Stimulated activated CD4-positive, alpha-beta T cell treated with anti-CD3 and anti-CD28 coated beads, Interleukin-1b, Interleukin-23, amount 100 ng/mL, for 48 hours (primary cell): ENCODE measurements around the gene ITGA3.
"Not testable (repeated sequence)": the region's sequence is repeated elsewhere in the genome, so short reads cannot be mapped to it uniquely, and the experiment has no call there.

Experiments
- DNase-seq: peaks from one replicate; pipeline ENCODE4 v3.0.0-alpha.2; 2020

ITGA3 gene

DNA sequence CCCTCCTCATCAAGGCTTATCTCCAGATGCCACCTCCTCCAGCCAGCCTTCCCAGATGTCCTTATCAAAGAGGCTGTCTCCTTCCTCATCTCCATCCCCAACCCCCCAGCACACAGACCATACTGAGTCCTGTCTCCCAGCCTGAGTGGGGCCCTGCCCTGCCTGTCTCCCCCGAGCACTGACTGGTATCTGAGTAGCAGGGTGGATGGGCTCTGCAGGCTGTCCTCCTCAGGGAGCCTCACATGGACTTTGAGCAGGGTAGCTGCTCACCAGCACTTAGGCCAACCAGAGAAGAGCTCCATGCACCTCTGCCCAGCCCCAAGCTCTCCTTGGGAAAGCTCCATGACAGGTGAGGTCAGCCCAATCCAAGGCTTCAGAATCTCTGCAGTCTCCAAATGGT, 20.0 kb upstream of the ITGA3 start:
- no peak for DNase-seq

DNA sequence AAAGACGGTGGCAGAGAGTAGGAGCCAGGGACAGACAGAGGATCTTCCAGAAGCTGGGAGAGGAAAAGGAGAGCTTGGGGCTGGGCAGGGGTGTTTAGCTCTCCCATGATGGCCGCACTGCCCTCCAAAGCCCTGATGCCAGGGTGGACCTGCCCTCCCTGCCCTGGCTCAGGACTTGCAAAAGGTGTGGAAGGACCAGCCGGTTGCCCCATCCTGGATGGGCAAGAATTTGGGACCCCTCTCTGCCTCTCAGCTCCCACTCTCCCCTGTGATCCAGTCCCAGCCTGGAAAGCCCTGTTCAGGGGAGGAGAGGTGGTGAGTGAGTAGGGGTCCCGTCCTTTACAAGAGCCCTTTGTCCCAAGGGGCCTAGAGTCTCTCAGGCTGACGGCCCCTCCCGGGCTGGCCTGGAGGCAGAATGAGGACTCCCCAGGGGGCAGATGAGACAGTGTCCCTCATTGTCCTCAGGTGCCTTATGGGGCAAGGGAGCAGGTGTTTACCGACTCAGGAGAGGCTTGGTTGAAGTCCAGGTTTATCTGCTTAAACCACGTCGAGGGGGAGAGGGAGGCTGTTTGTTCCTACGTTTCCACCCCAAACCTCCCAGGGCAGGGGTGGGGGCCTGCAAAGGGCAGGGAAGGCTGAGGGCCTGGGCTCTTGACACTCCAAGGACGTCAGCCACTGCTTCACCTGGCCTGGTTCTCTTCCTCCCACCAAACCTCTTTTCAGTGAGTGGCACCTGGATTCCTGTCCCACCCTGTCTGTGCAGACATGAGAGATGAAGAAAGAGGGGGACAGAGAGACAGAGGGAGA, 19.3 kb upstream of the ITGA3 start:
- DNase-seq = no peak

DNA sequence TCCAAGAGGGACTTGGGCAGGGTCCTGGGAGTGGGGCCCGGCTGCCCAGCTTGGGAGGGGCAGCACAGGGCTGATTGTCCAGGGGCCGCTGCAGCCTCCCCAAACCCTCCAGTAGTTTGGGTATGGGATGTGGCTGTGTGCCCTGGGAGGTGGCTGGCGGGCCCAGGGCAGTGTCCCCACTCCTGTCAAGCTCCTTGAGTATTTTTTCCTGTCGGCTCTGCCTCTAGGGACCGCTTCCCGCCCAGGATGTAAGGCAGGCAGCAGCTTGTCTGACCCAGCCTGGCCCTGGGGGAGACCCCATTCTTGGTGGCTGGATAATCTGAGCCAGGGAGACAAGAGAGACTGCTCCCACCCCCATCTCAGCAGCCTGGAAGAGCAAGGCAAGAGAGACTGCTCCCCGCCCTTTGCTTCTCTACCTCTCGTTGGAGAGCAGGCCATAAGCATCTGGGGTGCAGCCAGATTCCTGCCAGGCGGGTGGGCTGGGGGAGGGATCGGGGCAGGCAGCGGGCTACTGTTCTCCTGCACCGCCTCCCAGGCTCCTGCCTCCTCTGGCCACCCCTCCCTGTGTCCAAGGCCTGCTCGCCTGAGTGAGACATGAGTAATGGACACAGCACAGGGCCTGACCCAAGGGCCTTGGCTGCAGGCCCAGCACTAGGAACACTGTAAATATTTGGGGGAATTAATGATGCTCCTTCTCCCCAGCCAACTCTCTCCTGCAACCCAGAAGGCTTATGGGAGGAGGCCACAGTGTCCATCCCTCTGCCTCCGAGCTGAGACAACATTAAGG, 18.4 kb upstream of the ITGA3 start:
- DNase-seq = no peak

DNA sequence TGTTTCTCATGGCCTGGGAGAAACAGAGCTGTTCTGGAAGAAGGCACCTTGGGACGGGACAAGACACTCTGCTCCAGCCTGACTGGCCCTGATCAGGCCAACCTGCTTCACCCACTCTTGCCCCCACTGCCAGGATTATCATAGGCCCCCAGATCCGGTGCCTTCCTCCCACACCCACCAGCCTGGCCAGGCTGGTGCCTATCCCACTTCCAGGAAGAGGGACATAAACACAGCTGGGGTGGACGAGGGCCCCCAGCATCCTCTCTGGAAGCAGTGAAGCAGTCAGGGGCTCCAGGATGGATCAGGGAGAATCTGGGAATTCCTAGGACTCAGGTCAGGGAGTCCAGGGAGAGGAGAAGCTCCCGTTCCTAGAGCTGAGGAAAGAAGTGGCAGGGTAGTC, 16.9 kb upstream of the ITGA3 start:
- DNase-seq = no peak

DNA sequence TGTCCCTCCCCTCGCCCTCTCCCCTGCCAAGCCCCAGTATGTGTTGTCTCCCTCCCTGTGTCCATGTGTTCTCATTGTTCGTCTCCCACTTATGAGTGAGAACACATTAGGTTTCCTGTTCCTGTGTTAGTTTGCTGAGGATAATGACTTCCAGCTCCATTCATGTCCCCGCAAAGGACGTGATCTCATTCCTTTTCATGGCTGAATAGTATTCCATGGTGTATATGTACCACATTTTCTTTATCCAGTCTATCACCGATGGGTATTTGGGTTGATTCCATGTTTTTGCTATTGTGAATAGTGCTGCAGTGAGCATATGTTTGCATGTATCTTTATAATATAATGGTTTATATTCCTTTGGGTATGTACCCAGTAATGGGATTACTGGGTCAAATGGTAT, 15.4 kb upstream of the ITGA3 start:
- DNase-seq = not testable (repeated sequence)

DNA sequence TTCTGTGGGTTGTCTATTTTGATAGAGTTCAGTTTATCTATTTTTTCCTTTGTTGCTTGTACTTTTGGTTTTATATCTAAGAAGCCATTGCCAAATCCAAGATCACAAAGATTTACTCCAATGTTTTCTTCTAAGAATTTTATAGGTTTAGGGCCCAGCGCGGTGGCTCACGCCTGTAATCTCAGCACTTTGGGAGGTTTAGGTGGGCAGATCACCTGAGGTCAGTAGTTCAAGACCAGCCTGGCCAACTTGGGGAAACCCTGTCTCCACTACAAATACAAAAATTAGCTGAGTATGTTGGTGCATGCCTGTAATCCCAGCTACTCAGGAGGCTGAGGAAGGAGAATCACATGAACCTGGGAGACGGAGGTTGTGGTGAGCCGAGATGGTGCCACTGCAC, 13.7 kb upstream of the ITGA3 start:
- DNase-seq = no peak

DNA sequence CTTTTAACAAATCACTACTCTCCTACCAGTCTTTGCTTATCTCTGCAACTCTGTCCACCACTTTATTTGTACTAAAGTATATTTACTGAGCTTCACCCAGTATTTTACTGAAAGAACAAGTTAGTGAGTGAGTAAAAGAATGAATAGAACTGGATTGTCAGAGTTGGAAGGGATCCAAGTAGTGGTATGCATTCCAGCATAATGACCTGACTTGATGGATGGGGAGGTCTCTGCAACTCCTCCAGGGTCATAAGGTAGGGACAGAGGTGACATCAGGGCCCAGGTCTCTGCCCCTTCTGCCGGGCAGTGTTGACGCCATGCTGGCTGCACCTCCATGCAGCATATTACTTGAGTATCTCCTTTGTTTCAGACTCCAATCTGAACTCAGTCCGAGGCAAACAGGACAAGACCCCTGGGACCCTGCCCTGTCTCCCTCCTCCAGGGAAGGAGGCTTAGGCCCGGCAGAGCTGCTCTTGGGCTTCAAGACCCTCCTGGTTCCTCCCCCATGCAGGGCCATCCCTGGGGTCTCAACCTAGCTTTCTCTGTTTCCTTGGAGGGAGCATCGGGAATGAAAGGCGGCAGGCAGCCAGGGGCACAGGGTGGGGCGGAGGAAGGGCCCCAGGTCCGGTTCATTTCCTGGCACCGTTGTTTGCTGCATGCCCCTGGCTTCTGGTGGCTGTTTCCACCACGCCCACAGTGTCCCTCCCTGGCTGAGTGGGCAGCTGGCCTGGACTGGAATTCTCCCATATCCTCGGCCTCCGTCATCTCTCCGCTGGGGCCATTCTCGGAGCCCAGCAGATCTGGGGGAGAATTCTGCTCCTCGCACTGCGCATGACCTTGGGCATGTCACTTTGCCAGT, 12.4 kb upstream of the ITGA3 start:
- DNase-seq = no peak

DNA sequence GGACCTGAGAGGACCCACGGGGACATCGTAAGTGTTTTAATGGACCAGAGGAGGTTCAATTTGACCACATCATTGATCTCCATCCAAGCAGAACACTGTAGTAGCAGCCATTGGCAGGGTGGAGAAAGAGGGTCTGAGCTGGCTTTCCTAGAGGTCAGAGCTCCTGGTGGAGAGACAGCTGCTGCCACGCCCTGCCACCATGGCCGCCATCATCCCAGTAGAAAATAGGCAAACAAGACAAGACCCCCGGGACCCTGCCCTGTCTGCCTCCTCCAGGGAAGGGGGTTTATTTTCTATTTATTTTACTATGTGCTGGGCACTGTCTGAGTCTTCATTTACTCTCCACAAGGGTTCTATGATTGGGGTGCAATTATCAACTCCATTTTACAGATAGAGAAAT, 11.4 kb upstream of the ITGA3 start:
- DNase-seq = no peak

DNA sequence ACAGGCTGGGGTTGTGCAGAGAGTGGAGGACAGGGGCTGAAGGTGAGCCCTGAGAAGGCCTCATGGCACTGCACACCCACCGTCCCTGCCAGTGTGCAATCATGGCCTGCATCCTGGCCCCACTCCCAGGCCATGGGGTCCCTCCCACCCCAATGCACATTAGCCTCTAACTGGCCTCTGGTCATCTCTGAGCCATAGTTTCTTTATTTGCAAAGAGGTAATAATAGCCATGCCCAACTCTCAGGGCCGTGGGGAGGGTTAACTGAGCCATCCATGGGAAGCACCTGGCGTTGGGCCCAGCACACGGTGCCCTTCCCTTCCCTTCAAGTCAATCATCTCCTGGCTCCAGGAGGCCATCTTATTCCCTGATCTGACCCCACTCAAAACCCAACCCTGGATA, 10.8 kb upstream of the ITGA3 start:
- DNase-seq = no peak

DNA sequence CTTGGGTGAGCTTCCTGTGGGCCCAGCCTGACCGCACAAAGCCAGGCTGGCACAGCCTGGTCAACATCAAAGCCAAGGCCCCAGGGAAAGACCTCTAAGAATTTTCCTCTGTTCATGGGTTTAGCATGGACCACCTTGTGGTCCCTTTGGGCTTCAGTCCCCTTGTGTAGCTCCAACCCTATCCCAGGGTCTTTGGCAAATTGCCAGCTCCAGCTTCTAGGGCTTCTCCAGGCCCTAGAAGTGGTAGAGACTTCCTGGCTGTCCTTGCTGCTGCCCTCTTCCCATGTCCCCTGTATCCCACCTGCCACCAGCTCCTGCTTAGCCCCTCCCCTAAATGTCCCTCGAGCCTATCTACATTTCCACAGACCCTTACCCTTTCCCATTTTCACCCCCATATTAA, 9.7 kb upstream of the ITGA3 start:
- DNase-seq = no peak

DNA sequence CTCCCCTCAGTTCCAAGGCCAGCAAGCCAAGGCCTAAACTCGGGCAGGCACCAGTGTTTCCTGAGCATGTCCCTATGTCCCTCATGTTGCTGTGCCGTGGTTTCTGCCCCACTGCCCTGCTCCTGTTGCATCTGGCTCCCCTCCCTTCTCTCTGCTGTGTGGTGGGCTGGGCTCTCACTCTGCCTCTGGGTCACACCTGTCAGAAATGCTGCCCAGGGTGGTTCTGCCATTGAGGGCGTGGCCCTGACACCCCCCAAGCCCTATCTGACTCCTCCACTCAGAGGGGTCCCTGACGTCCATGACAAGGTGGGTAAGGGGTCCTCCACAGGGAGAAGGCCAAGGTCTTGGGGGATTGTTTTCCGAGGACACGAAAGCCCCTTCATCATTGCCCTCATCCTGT, 9.2 kb upstream of the ITGA3 start:
- DNase-seq = no peak

DNA sequence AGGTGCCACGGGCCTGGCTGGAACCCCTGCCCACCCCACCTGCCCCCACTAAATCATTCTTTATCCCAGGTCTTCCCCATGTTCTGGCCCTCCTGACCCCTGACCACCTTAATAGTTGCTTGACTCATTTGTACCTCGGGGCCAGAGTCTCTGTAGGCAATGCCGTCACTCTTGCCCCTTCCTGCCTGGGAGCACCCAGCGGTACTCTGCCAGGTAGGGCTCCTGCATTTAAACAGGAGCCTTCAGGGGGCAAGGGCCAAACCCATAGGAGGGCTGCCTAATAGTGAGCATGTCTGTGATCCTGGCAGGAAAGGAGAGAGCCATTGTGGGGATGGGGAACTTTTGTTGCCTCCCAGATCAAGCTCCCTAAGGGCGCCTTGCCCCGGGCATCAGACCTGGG, 8.8 kb upstream of the ITGA3 start:
- no peak for DNase-seq

DNA sequence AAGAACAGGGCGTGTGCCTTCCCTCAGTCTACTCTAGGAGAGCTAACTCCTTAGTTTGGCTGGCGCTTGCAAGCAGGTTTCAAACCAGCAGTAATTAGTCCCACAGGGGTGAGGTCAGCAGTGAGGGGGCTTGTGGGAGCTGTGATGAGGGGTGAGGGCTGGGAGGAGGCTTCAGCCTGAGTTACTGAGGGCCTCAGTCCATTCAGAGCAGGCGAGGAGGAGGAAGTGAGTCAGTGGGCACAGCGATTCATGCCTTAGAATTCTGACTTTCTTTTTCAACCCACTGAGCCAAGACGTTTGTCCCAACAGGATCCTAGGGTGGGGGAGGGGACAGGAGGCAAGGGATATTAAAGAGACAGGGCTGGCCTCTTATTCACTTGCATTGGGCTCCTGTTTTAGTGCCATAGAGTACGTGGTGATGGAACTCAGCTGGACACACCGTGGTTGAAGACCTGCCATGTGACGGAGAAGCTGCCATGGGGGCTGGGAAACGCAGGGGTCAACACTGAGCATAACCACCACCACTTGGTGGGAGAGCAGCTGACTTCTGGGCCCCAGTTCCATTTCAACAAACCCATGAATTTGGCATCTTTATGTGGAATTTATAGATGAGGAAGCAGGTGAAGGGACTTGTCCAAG, 8.3 kb upstream of the ITGA3 start:
- DNase-seq = peak; percentile 54

DNA sequence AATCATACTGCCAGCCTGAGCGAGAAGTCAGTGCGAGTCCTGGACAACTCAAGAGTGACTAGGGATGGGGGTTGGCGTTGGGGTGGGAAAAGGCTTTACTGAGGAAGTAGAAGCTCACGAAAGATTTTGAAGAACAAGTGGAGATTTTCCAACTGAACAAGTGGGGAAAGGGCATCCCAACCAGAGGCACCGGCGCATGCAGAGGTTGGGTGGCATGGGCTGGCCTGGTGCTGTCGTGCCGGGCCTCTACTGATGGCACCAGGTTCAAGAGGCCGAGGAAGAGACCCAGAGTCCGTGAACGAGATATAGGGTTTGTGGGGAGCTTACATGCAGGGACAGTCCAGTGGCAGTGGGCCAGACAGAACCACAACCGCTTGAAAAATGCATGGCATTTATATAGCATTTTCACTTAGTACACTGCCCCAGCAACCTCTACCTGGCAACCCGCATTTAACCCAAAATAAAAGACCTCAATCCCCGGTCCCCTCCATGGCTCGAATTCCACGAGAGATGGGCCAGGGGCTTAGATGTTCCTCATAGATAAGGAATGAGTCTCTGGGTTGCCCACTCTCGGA, 7.7 kb upstream of the ITGA3 start:
- DNase-seq = no peak

DNA sequence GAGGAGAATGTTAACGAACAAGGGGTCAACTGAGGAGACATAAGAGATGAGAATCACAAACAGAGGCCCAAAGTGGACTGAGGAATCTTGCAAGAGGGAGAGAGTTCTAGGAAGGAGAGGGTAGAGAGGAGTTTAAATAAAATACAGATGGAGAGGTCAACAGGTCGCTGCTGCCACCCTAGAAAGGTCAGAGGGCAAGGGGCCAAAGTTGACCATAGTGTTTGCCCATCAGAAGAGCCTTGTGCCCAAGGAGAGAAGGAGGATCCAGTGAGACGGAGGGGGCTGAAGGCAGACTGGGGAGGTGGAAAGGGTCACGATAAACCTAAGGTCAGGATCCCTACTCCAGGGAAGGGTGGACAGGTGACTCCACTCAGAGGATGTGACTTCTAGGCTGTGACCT, 6.9 kb upstream of the ITGA3 start:
- no peak for DNase-seq

DNA sequence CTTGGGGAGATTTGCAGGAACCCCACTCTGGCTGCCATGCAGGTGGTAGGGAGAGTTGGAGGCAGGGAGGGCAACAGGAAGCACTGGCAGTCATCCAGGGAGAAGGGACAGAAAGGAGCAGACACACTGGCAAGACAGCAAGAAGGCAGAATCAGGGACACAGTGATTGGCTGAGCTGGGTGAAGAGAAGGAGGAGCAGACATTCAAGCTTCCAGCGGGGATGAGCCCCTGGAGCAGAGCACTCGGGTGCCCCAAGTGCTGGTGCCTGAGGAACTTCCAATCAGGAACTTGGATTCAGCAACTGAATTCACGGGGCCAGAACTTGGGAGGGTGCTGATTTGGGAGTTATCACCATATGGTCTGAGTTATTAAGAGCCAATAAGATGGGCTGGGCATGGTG, 6.3 kb upstream of the ITGA3 start:
- no peak for DNase-seq

DNA sequence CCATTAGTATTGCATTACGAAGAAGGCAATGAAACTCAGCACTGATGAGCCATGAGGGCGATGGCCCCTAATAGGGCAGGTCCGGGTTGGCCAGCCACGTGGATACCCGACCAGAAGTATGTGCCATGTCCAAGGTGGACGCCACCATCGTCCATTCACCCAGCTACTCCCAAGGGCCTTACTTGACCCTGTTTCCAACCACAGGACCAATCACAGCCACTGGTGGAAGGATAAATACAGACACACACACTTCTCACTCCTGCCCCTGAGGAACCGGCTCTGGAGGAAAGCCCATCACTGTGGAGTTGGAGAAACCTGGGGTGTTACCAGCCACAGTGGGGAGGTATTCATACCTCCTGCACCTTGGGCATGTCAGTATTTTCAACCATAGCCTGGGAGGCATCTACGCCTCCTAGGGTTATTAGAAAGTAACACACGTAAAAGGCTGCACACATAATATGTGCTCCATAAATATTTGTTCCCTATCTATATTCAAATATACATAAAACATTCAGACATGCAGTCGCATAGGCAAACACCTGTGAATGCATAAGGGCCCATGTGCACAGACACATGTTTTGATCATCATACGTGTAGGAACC, 5.4 kb upstream of the ITGA3 start:
- DNase-seq = no peak

DNA sequence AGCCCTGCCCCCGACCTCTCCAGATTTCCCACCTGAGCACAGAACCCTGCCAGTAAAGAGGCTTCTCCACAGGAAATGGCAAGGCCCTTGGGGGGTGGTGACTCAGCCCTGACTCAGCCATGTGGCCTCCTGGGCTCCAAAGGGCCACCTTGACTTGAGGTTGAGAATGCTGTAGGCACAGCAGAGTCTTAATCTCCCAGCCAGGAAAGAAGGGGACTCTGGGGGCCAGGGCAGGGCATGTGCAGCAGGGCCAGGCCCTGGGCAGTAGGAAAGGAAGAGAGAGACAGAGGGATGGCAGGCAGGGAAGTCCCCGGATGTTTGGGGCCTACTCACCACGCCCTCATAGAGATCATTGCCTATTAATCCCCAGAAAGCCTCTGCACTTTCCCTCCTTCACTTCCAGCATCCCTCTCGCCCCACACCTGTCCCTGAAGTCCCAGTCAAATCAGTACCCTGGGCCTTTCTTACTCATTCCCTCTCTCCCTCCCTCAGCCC, 4.8 kb upstream of the ITGA3 start:
- DNase-seq = peak; percentile 89

DNA sequence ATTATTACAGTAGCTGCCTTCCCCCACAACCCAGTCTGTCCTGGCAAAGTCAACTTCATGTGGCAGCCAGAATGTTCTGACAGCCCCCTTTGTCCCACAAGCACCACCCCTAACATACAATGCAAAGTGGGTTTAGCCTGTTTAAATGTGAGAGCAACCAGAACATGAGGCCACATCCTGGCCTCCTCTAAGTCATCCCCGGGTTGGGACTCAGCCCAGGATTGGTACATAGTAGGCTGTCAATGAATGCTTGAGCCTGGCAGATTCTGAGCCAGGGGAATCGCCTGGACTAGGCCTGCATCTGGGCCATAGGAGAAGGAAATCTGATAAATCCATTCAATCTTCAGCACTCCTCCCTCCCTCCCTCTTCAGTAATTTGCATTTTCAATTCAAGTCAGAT, 4.3 kb upstream of the ITGA3 start:
- no peak for DNase-seq

DNA sequence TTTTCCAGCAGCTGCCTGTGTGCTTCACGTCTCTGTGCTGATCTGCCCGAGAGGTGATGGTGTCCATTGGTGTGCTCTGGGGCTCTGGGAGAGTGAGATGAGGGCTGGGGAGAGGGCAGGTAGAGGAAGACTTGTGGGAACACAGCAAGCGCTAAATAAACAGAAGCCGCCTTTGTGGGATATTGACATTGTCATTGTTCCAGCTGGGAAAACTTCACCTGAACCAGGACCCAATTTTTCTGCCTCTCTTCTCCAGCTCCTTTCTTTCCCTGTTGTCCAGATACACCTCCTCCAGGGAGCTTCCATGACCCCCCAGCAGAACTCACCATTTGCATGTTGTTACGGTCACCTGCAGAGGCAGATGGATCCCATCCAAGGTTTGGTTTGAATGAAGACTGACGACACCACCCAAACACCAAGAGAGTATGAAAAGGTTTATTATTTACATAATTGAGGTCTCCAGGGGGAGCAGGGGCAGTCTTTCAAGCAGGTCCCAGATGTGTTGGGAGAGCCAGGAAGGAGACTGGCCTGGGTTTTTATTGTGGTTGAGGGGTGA, 3.6 kb upstream of the ITGA3 start:
- DNase-seq = no peak

DNA sequence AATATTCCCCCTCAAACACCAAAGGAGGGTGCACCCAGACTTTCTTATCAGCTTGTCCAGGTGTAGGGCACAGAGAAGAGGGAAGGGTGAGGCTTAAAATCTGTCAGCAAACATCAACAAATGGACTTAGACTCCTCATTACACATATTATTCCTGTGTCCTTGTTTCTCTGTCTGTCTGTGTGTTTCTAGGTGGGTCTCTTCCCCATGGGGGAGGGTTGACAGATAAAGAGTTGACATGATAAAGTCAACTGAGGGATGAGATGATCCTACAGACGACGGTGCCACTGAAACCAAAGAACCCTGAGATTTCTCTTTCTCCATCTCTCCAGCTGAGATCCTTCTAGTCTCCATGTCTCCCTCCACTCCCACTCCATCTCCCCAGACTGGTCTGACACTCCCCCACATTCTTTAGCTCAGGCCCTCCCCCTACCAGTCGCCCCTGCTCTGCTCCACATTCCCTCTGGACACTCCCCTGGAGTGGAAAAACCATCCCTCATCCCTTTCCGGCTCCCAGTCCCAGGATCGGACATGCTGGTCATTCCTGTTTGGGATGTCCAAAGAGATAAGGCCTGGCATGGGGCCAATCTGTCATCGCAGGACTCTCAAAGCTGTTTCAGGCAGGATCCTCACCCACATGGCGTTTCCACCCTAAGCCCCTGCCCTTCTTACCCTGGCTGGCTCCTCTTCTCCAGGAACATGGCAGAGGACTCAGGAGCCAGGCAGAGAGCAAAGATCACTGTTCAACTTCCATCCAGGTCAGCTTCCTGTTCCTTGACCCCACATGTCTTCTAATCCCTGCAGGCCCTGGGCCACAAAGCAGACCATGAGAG, 2.9 kb upstream of the ITGA3 start:
- no peak for DNase-seq
